Activated naive CD4-positive, alpha-beta T cell (primary cell): ENCODE data around the gene RAD51B.
"Not testable (repeated sequence)": the region's sequence is repeated elsewhere in the genome, so short reads cannot be mapped to it uniquely, and the experiment has no call there.

Source experiments
- DNase-seq, 4 experiments: peaks; one replicate each; lab custom pipeline; 2025; lab: John Stamatoyannopoulos, UW

RAD51B gene

GRCh38 chr14:68686205-68686465 lies 866.6 kb downstream of the RAD51B start:
- DNase-seq = no peak

GRCh38 chr14:68686724-68687123 lies 867.1 kb downstream of the RAD51B start:
- no peak for DNase-seq

GRCh38 chr14:68687746-68688145 lies 868.2 kb downstream of the RAD51B start:
- DNase-seq = no peak

GRCh38 chr14:68688872-68689371 lies 869.3 kb downstream of the RAD51B start:
- no peak for DNase-seq

GRCh38 chr14:68689511-68689910 lies 869.9 kb downstream of the RAD51B start:
- DNase-seq = no peak

- no peak for DNase-seq
Measured at GRCh38 chr14:68690089-68690958, 870.7 kb downstream of the RAD51B start.

- no peak for DNase-seq
Measured at GRCh38 chr14:68691031-68691791, 871.6 kb downstream of the RAD51B start.

- no peak for DNase-seq
Measured at GRCh38 chr14:68691792-68692118, 872.2 kb downstream of the RAD51B start.

GRCh38 chr14:68692216-68692615 lies 872.6 kb downstream of the RAD51B start:
- no peak for DNase-seq

GRCh38 chr14:68692916-68693771 lies 873.6 kb downstream of the RAD51B start:
- no peak for DNase-seq

GRCh38 chr14:68693926-68694325 lies 874.3 kb downstream of the RAD51B start:
- no peak for DNase-seq

- no peak for DNase-seq
Measured at GRCh38 chr14:68694516-68695235, 875.1 kb downstream of the RAD51B start.

- DNase-seq = no peak
Measured at GRCh38 chr14:68695326-68695768, 875.8 kb downstream of the RAD51B start.

- DNase-seq = no peak
Measured at GRCh38 chr14:68695856-68696255, 876.3 kb downstream of the RAD51B start.

- no peak for DNase-seq
Measured at GRCh38 chr14:68696266-68696665, 876.7 kb downstream of the RAD51B start.

- DNase-seq = no peak
Measured at GRCh38 chr14:68696721-68697495, 877.3 kb downstream of the RAD51B start.

GRCh38 chr14:68698773-68699172 lies 879.2 kb downstream of the RAD51B start:
- not testable (repeated sequence) for DNase-seq

- DNase-seq = no peak
Measured at GRCh38 chr14:68701001-68701741, 881.6 kb downstream of the RAD51B start.

GRCh38 chr14:68702135-68702534 lies 882.6 kb downstream of the RAD51B start:
- DNase-seq = no peak

GRCh38 chr14:68702578-68702977 lies 883.0 kb downstream of the RAD51B start:
- DNase-seq = no peak
